Urothelium cell line (cell line): ENCODE measurements around the gene HTRA3.

Experiments used
- DNase-seq: peaks from one replicate; pipeline ENCODE4 v3.0.0; 2011; ENCODE audit warnings: low spot score, mixed read lengths
- FAIRE-seq: peaks from 2 replicates; lab custom pipeline; 2011; peaks lifted over from hg19 to GRCh38; lab: Jason Lieb, UNC

HTRA3 gene

DNA sequence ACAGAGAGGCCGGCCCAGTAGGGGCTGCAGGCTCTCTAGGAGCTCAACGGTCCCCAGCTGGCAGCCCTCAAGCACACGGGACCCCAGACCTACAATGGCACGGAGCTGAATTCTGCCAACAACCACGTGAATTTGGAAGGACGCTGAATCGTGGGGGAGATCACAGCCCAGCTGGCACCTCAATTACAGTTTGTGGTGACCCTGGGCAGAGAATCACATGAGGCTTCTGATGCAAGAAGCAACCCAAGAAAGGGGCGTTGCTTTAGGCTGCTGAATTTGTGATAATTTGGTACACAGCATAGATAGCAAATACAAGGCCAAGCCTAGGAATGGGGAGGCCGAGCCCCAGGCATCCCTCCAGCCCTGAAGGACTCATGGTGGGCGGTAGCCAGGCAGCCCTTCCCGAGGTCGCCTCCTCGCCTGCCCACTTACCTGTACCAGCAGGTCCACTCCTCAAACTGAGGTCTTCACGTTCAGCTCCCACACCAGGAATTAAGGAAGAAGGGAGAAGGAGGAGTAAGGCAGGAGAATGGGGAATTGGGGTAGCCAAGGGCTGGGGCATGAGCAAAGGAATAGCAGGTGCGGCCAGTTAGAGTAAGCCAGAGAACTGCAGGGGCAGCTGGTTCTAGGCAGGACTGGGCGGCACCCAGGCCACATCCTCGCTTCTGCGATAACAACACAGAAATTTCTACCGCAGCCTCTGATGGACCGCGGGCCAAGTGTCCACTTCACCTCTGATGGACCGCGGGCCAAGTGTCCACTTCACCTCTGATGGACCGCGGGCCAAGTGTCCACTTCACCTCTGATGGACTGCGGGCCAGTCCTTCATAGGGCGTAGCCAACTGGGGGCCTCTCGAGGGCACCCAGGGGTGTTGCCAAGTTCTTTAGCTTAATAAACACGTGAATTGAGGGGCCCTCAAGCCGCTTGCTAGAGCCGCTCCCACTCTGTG is 23.4 kb upstream of the HTRA3 start:
- DNase-seq (no peak), FAIRE-seq (no peak)

DNA sequence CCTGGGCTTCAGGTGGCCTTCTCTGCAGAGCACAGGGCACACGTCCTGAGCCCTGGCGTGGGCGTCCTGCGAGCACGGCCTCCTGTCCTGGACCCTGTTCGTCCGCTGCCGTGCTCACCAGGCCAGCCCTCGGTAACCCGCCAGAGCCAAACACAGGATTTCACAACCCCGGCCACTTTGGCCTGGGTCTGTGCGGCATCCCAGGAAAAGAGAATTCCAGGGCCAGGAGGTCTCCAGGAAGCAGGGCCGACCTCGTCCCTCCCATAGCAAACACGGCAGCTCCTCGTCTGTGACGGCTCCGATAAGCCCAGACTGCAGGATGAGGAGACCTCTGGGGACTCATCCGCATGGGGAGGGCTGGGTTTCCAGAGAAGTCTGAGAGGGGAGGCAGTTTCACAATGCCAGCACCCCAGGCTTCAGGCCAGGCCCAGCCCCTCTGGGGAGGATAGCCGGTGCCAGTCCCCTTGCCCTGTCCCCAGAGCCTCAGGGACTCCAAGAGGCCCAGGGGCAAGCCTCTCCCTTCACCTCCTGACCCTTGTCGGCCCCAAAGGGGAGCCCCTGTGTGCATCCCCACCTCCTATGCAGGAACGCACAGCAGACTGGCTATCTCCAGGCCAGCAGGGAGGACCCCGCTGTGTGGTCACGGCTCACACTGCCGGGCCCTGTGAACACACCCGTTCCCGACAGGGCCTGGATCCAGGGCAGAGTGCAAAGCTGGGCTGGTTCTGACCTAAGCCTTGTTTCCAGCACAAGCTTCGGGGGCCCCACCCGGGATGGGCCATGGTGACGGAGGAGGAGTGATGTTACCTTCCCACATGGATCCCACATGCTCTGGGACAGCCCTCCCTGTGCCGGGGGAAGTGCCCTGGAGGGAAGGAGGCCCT is 22.3 kb upstream of the HTRA3 start:
- FAIRE-seq, result no peak
- no peak for DNase-seq

- DNase-seq, result no peak
- FAIRE-seq, result no peak
These were observed 21.5 kb upstream of the HTRA3 start for GRCh38 chr4:8248091-8248490.

GRCh38 chr4:8250227-8250626 is 19.3 kb upstream of the HTRA3 start:
- no peak for FAIRE-seq

GRCh38 chr4:8250637-8251036 is 18.9 kb upstream of the HTRA3 start:
- FAIRE-seq (no peak), DNase-seq (no peak)

More at GRCh38 chr4:8250227-8250626, 19.3 kb upstream of the HTRA3 start:
- no peak for DNase-seq

DNA sequence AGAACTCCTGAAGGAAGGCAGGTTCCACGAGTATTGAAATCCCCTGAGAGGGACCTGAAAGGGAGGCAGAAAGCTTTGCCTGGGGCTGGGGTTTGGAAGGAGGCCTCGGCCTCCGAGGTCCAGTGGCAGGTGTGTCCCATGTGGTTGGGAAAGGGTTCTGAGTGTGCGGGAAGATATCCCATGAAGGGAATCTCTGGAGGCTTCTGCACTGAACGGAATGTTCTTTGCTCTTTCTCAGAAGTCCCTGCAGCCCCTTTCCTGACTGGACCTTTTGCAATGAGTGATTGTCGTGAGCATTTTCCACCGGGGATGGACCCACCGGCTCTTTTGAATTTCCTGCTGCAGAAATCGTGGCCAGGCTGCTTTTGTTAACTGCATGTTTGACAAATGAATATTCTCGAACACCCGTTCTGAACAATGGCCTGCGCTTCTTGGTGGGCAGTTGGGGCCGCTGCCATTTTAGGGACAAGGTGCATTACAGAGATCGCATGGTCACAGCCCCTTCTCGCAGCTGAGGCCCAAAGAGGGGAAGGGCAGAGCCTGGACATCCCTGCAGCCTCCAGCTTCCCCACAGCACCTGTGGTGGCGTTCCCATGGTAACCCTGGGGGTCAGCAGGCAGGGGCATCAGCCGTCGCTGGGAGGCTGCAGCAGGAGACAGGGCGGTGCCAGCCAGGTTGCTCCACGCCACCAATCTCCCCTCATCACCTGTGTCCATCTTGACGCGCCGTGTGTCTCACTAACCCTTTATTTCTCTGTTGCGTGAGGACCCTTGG is 18.3 kb upstream of the HTRA3 start:
- no peak for FAIRE-seq

DNA sequence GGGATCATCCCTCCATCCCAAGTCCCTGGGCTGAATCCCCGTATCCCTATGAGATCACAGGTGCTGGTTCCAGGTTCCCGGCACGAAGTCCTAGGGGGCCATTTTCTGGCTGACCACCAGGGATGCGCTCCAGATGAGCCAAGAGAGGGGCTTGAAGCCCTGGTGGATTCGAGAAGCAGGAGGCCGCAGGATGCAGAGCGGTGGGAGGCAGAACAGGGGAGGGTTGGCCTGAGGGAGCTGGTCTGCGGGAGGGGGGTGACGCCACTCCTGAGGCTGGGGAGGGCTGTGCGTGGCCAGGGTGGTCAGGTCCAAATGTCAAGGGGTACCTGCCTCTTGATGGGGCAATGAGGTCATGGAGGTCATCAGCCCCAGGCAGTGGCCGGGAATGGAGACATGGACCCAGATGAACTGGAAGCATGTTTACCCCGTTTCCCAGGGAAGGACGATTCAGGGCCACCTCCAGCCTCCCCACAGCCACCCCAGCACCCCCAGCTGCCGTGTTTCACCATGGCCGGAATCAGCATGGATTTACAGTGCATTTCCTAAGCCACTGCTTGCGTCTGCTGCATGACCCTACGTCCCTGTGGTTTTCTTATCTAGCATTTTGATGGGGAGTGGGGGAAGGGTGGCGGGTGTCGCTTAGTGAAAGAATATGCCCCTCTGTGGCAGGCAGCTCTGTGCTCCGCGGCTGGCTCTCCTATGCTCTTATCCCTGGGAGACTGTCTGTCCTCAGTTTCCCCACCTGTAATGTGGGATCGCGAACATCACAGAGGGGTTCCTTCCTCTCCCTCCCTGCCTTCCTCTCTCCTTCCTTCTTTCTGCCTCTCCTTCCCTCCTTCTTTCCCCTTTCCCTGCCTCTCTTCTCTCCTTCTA is 17.0 kb upstream of the HTRA3 start:
- FAIRE-seq (no peak), DNase-seq (no peak)

More for the DNA sequence above, 18.3 kb upstream of the HTRA3 start:
- DNase-seq, result no peak

GRCh38 chr4:8254076-8254475 is 15.5 kb upstream of the HTRA3 start:
- no peak for FAIRE-seq
- DNase-seq, result no peak

GRCh38 chr4:8255698-8256441 is 13.7 kb upstream of the HTRA3 start:
- DNase-seq (peak; percentile 23), FAIRE-seq (no peak)

- no peak for DNase-seq
- no peak for FAIRE-seq
These were observed 11.7 kb upstream of the HTRA3 start for GRCh38 chr4:8257854-8258253.

DNA sequence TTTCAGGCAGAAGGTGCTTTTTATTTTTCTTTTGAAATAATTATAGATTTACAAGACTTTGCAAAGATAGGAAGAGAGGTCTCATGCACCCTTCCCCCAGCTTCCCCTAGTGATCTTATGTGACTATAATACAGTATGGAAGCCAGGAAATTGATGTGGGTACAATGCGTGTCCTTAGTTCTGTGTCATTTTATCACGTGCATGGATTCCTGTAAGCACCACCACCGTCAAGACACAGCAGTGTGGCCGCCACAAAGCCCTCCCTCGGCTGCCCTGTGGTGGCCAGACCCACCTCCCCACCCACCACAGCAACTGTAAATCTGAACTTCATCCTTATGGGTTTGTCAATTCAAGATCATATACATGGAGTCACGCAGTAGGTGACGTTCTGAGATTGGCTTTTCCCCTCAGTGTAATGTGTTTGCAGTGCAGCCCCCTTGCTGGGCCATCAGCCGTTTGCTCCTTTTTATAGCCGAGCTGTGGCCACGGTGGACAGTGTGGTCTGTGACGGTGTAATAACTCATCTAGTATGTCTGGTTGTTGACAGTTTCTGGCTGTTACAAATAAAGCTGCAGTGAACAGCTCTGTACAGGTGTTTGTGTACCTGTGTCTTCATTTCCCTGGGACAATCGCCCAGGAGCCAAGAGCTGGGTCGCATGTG is 10.9 kb upstream of the HTRA3 start:
- DNase-seq (no peak), FAIRE-seq (no peak)

DNA sequence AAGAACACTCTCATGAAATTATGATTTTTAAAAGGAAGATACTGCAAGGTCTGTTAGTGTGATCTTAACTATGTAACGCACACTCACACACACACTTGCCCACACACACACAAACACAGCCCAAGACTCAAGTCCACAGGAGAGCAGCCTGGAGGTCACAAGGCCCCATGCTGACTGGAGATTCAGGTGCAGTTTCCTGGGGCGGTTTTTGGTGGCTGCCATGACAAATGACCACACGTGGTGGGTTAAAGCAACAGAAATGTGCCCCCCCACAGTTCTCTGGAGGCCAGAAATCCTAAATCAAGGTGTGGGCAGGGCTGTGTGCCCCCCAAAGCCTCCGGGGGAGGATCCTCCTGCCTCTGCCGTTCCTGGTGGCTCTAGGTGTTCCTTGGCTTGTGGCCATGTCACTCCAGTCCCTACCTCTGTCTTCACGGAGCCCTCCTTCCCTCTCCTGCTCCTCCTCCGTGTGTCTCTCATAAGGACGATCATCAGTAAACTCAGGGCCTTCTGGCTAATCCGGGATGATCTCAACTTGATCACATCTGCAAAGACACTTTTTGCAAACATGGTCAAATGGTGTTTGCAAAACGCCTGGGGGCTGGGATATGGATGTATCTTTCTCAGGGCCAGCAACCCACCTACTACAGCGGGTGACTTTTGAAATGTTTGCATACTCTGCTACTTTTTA is 9.7 kb upstream of the HTRA3 start:
- no peak for FAIRE-seq

DNA sequence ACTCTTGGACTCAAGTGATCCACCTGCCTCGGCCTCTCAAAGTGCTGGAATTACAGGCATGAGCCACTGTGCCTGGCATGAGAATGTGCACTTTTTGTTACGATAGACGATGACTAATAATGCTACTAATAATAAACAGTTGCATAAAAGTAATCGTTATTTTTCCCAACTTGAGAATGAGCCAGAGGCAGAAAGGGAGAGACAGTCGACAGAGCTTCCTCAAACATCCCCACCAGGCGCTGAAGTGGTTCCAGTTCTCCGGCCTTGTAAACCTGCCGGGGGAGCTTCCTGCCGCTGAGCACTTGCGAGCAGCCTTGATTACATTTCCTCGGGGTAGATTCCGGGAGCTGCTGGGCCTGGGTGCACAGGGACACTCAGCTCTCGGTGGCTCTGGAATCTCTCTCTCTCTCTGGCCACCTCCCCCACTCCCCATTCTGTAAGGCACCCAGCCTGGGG is 8.9 kb upstream of the HTRA3 start:
- no peak for FAIRE-seq
- DNase-seq, result no peak

More for the DNA sequence above, 9.7 kb upstream of the HTRA3 start:
- no peak for DNase-seq

DNA sequence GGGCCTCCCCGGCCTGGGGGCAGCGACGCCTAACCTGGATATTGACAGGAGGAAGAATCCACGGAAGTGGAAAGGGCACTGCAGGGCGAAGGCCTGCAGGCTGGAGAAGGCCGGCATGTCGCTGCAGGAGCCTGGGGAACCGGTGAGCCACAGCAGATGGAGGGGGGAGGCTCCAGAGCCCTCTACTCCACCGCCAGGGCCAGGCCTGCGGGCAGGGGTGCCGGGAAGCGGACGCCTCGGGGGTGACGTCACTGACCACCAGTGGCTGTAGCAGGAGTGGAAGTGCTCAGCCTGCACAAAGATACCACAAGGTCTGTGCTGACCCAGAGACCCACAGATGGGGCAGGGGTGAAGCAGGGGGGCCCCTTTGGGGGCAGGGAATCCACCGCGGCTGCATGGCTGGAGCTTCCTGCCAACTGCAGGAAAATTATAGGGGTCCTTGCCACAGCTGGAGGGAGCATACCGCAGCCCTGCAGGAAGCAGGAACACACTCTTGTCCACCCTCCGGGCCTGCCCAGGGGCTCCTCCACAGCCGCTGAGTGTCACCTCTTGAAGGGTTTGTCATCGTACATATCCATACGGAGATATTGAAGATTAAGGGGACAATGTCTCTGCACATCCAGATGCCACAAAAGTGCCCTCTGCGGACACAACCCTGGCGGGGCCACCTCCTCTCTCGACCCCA is 7.6 kb upstream of the HTRA3 start:
- DNase-seq (peak; percentile 55), FAIRE-seq (no peak)

- no peak for DNase-seq
- FAIRE-seq, result no peak
These were observed 6.8 kb upstream of the HTRA3 start for GRCh38 chr4:8262637-8263322.

DNA sequence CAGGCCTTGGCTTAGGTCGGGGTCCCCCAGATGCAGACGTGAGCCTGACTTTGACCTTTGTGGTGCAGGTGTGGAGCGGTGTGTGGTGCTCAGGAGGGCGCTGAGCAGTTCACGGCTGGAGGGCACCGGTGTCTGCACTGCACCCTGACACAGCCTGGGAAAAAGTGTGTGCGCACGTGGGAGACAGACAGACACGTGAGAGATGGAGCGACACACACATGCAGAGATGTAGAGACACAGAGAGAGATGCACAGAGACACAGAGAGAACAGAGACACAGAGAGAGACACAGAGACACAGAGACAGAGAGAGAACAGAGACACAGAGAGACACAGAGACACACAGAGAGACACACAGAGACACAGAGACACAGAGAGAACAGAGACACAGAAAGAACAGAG is 6.2 kb upstream of the HTRA3 start:
- DNase-seq (no peak), FAIRE-seq (no peak)

DNA sequence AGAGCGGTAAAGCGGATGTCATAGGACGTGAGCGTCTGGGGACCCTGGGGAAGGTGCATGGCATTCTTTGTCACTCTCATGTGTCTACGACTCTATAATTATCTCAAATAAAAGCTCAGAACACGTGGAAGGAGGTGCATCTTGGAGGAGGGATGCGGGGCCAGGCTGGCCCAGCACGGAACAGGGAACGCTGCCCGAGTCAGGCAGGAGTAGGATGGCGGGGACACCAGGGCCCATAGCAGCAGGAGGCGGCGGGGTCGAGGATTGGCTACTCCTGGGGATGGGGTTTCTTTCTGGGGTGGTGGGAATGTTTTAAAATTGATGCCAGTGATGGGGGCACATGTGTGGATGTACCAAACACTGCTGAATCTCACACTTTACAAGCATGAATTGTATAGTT is 5.4 kb upstream of the HTRA3 start:
- FAIRE-seq (no peak), DNase-seq (no peak)
